RWPE1 (cell line): ENCODE results near the gene FBXO7.

ENCODE experiments used
- CTCF ChIA-PET: fragments of 350-600 bp; sonication (Branson Sonifier 250); formaldehyde crosslinking; extraction: SDS; loops from one replicate; lab custom pipeline; 2021; lab: Yijun Ruan, JAX
- POLR2A ChIA-PET: fragments of 400-600 bp; formaldehyde crosslinking; extraction: SDS; loops from one replicate; lab custom pipeline; 2020; ENCODE audit warnings: antibody characterized with exemption; ENCODE audit not compliant: low non-redundant PET; lab: Yijun Ruan, JAX
- DNase-seq: peaks from one replicate; pipeline ENCODE4 v3.0.0; 2012; ENCODE audit warnings: low spot score
- H3K27ac ChIP-seq: fragments of 450-650 bp; 2 replicates; pipeline ENCODE4 v1.5.1; 2017
- TF ChIP-seq, protein P1 (sequence below): fragments of 450-650 bp; conservative IDR thresholded peaks from 2 replicates; pipeline ENCODE4 v1.5.1; 2017; ENCODE audit warnings: low read depth, mild to moderate bottlenecking

The FBXO7 gene

DNA sequence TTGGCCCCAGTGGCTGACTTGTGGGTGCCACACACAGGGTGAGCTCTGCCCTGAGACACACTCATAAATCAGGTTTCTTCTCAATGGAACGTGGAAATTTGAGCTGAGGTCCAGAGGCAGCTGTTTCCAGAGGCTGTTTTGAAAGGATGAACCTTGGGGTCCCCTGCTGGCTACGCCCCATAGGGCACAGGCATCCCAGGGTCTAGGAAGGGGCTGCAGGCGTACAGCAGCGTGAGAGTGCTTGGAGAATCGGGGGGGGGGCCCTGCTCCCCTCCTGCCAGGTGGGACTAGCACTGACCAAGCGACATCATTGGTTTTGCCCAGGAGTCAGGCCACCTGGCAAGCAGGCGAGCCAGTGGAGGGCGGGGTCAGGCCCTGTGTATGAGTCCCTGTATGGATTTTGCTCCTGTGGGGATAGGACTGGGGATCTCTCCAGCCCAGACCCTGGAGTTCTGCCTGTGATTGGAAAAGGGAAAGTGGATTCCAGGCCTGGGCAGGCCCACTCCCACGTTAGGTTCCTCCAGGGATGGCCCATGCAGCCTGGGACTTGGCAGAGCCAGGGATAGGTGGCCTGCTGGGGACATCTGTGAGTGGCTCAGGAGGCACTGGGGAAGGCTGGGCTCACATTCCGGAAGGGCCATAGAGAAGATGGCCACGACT, 61.0 kb downstream of the FBXO7 start:
- peak overlapping the region; percentile 12; the same call in 1 of the 2 replicates for H3K27ac ChIP-seq
- POLR2A ChIA-PET, result no interaction called here
- CTCF ChIA-PET, result interaction anchor here (1.2 kb wide), 1 partner anchor 261 kb away, joined by 3 read pairs; no protein-coding TSS in a partner anchor
- TF ChIP-seq, protein P1, sequence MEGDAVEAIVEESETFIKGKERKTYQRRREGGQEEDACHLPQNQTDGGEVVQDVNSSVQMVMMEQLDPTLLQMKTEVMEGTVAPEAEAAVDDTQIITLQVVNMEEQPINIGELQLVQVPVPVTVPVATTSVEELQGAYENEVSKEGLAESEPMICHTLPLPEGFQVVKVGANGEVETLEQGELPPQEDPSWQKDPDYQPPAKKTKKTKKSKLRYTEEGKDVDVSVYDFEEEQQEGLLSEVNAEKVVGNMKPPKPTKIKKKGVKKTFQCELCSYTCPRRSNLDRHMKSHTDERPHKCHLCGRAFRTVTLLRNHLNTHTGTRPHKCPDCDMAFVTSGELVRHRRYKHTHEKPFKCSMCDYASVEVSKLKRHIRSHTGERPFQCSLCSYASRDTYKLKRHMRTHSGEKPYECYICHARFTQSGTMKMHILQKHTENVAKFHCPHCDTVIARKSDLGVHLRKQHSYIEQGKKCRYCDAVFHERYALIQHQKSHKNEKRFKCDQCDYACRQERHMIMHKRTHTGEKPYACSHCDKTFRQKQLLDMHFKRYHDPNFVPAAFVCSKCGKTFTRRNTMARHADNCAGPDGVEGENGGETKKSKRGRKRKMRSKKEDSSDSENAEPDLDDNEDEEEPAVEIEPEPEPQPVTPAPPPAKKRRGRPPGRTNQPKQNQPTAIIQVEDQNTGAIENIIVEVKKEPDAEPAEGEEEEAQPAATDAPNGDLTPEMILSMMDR, result no peak
- no peak for DNase-seq

DNA sequence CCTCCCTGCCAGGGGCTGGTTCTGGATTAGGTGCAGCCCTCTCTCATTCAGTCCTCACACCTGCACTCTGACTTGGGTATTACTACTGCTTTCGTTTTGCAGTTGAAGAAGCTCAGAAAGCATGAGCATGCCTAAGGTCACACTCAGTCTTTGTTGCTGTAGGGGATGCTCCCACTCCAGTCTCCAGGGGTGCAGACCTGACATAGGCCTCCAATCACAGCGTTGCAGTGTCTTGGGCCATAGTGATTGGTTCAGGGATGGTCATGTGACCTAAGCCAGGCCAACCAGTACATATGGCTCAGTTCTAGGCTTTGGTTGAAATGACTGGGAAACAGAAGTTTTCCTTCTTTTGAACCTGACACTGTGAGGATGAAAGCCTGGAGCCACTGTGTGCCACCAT, 61.7 kb downstream of the FBXO7 start:
- TF ChIP-seq, protein P1, result no peak
- DNase-seq, result no peak
- POLR2A ChIA-PET, result no interaction called here
- H3K27ac ChIP-seq, result no peak overlapping the region
- CTCF ChIA-PET, result no interaction called here

DNA sequence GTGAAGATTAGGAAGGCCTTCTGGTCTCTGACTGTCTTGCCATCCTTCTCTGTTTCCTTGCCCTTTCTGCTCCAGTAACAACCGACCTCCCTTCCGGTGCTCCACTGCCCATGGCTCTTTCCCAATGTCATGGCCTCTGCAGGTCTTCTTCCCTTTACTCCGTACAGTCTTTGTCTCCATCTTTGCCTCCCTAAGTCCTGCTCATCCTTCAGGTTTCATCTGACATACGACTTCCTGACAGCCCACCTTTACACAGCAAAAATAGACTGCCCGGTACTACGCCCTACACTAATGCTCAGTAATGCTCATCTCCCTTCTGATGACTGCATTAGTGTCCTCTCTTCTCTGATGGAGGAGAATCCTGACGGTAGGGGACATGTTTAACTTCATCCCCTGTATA, 63.9 kb downstream of the FBXO7 start:
- no peak overlapping the region for H3K27ac ChIP-seq
- ChIA-PET CTCF (no interaction called here), POLR2A (no interaction called here)
- TF ChIP-seq, protein P1, result no peak
- no peak for DNase-seq

DNA sequence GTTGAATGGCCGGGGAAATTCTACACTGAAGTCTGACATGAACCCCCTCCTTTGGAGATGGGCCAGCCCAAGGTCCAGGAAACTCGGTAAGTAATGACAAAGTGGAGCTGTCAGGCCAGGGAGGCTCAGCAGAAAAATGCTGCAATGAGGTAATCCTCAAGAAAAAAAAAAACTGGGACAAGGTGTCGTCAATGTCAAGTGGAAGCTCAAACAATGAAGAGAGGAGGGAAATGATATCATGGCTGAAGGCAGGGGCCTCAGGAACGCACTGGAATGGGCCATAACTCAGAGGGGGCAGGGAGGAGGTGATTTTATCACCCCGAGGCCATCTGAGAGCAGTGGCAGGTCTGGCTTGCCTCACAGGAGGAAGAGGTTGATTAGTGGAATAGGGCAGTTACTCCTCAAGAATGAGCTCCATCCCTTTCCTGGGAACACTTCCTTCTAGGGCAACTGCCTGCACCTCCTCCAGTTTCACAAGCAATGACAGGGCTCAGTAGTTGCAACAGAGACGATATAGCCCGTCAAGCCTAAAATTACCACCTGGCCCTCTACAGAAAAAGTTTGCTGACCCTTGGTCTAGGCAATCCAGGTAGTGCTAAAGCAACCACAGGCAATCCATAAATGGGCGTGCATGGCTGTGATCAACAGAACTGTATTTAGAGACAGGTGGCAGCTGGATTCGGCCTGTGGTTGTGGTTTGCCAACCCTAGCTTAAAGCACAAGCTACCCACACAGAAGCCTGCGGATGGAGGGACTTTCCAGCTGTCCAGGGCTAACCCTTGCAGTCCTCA, 65.2 kb downstream of the FBXO7 start:
- POLR2A ChIA-PET, result no interaction called here
- CTCF ChIA-PET, result interaction anchor here (0.6 to 0.7 kb wide), 3 partner anchors 232 to 587 kb away, joined by 3 read pairs; no protein-coding TSS in a partner anchor
- TF ChIP-seq, protein P1, result no peak
- no peak overlapping the region for H3K27ac ChIP-seq
- DNase-seq, result no peak

DNA sequence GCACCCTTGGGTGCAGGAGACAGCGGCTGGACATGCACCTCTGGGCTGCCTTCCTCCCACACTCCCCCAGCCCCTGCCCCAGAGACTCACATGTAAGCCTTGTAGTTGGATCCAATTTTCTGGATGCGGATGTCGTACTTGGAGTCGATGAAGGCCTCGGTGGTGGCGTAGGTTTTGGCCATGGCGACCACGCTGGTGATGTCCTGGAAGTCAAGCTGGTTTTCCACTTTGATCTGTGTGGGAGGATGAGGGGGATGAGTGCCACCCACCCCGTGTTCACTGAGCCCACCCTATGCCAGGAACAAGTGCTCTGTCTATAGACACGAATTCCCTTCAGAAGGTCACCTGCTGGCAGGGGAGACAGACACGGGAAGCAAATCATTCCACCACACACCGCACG, 66.9 kb downstream of the FBXO7 start:
- POLR2A ChIA-PET, result no interaction called here
- CTCF ChIA-PET, result no interaction called here

GRCh38 chr22:32542066-32542676, 67.6 kb downstream of the FBXO7 start:
- TF ChIP-seq, protein P1, result no peak
- CTCF ChIA-PET, result no interaction called here
- DNase-seq, result no peak
- POLR2A ChIA-PET, result no interaction called here
- no peak overlapping the region for H3K27ac ChIP-seq

More for the DNA sequence above, 66.9 kb downstream of the FBXO7 start:
- TF ChIP-seq, protein P1, result no peak
- no peak for DNase-seq
- H3K27ac ChIP-seq, result no peak overlapping the region
